WERI-Rb-1 (cell line): ENCODE data around the gene SPACA9.
A peak's percentile ranks its signal among the peaks of the same experiment; 100 is the strongest.

Experiments
- DNase-seq: peaks from one replicate; pipeline ENCODE4 v3.0.0-alpha.2; 2020
- H3K27ac ChIP-seq: fragments of 250-450 bp; sonication (Bioruptor Pico); 2 replicates; pipeline ENCODE4 v1.5.1; 2020; ENCODE audit warnings: mild to moderate bottlenecking, moderate library complexity
- H3K27me3 ChIP-seq: fragments of 250-450 bp; sonication (Bioruptor Pico); 2 replicates; pipeline ENCODE4 v1.5.1; 2021; ENCODE audit warnings: mild to moderate bottlenecking, low read depth, moderate library complexity; ENCODE audit not compliant: insufficient read depth, severe bottlenecking
- H3K36me3 ChIP-seq: fragments of 250-450 bp; sonication (Bioruptor Pico); 2 replicates; pipeline ENCODE4 v1.5.1; 2020; ENCODE audit warnings: mild to moderate bottlenecking, moderate library complexity
- H3K4me3 ChIP-seq: 2 replicates; pipeline ENCODE4 v1.5.1; 2011; ENCODE audit warnings: low read depth, mild to moderate bottlenecking, control low read depth, low read length
- H3K9me3 ChIP-seq: fragments of 250-450 bp; sonication (Bioruptor Pico); 2 replicates; pipeline ENCODE4 v1.5.1; 2021; ENCODE audit warnings: mild to moderate bottlenecking, moderate library complexity; ENCODE audit not compliant: severe bottlenecking
- TF ChIP-seq, protein P1 (sequence below): IDR thresholded peaks from 2 replicates; pipeline ENCODE4 v1.5.1; 2011; ENCODE audit warnings: low read depth, mild to moderate bottlenecking, control low read depth, inconsistent platforms, low read length

The SPACA9 gene

GRCh38 chr9:132877824-132878694 is 639 bp upstream of the SPACA9 start, which contains the start of gene AK8:
Gene AK8, minus strand, starts transcription at chr9:132878284. Its CDS starts 29 bp downstream, at chr9:132878255.
- no peaks in the 10 kb centered on the region for H3K9me3 ChIP-seq
- peaks cover 7% of the 10 kb centered on the region for H3K36me3 ChIP-seq
- peak; percentile 77 for DNase-seq
- H3K4me3 ChIP-seq: peak within 1 kb of the TSS; percentile 98
- TF ChIP-seq, protein P1, sequence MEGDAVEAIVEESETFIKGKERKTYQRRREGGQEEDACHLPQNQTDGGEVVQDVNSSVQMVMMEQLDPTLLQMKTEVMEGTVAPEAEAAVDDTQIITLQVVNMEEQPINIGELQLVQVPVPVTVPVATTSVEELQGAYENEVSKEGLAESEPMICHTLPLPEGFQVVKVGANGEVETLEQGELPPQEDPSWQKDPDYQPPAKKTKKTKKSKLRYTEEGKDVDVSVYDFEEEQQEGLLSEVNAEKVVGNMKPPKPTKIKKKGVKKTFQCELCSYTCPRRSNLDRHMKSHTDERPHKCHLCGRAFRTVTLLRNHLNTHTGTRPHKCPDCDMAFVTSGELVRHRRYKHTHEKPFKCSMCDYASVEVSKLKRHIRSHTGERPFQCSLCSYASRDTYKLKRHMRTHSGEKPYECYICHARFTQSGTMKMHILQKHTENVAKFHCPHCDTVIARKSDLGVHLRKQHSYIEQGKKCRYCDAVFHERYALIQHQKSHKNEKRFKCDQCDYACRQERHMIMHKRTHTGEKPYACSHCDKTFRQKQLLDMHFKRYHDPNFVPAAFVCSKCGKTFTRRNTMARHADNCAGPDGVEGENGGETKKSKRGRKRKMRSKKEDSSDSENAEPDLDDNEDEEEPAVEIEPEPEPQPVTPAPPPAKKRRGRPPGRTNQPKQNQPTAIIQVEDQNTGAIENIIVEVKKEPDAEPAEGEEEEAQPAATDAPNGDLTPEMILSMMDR: no peak
- peaks cover 9% of the 10 kb centered on the region for H3K27me3 ChIP-seq
- H3K27ac ChIP-seq: peak within 1 kb of the TSS; percentile 81

DNA sequence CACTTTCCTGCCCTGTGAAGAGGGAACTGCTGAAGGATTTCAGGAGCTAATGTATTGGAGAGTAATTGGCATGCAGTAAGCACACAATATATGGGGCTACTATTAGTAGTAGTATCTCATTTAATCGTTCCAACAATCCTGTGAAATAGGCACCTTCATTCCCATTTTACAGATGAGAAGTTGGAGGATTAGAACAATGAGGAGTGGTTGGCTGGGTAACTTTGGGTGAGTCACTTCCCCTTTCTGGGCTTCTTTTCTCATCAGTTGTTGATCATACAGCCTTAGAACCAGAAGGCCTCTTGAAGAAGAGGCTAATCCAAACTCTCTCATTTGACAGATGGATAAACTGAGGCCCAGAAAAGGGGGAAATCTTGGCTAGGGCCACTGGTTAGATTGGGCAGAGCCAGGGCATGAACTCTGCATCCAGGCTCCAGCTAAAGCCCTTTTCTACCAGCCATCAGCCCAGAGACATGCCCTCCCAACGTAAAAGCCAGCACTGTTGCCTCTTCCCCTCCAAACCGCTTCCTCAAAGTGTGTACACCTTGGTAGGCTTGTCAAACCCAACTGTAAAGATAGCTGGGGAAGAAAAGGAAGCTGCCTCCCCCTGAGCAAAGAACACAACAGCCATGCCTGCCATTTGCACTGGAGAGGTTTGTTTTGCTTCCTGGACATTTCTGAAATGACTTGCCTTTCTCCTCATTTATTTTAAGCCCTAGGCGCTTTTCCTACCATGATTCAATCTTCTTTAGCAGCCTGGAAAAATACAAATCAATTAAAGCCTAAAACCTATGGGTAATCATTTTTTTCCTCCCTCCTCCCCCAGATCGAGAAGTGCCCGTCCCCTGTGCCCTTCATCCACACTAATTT is 992 bp downstream of the SPACA9 start:
- Histone ChIP-seq H3K27ac (no peak overlapping the region), H3K4me3 (no peak overlapping the region), H3K9me3 (no peaks in the 10 kb centered on the region), H3K27me3 (peaks cover 9% of the 10 kb centered on the region), H3K36me3 (peaks cover 7% of the 10 kb centered on the region)
- no peak for DNase-seq
- TF ChIP-seq, protein P1: no peak

DNA sequence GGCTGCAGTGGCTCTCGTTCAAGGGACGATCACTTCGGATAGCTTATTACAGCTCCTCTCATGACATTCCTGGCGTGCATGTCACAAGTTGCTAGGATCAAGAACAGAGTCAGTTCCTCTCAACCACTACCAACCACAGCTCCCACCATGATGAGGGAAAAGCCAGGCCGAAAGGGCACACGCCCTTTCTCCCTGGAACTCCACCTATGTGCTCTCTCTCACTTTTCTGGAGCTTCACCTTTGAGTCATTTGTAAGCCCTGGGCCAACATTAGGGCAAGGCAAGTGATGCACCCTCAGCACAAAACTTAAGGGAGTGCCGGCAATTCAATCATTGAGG is 1.6 kb downstream of the SPACA9 start:
- no peak overlapping the region for H3K27ac ChIP-seq
- no peak for DNase-seq
- H3K9me3 ChIP-seq: no peaks in the 10 kb centered on the region
- H3K27me3 ChIP-seq: peaks cover 9% of the 10 kb centered on the region
- H3K4me3 ChIP-seq: no peak overlapping the region
- TF ChIP-seq, protein P1: no peak
- peaks cover 7% of the 10 kb centered on the region for H3K36me3 ChIP-seq

DNA sequence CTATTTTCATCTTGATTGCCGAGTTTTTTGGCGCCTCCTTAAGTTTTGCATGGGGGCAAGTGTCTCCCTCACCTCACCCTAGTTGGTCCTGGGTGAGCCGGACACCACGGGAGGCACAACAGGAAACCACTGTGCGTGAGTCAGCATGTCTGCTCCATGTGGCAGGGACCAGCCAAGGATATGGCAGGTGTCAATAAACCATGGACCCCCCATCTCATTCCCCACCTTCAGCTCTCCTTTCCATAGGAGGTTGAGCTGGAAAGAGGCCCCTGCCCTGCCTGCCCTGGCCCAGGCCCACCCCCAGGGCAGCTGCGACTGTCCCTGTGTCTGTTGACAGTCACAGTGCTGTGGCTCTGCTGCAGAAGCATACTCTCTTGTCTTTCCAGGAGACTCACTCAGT is 3.1 kb downstream of the SPACA9 start:
- H3K27me3 ChIP-seq: peaks cover 9% of the 10 kb centered on the region
- H3K9me3 ChIP-seq: no peaks in the 10 kb centered on the region
- DNase-seq: no peak
- TF ChIP-seq, protein P1: no peak
- H3K36me3 ChIP-seq: peaks cover 7% of the 10 kb centered on the region
- no peak overlapping the region for H3K27ac ChIP-seq
- H3K4me3 ChIP-seq: no peak overlapping the region

- no peak for DNase-seq
- no peak overlapping the region for H3K27ac ChIP-seq
- TF ChIP-seq, protein P1: no peak
- peaks cover 7% of the 10 kb centered on the region for H3K36me3 ChIP-seq
- H3K9me3 ChIP-seq: no peaks in the 10 kb centered on the region
- H3K4me3 ChIP-seq: no peak overlapping the region
- H3K27me3 ChIP-seq: peaks cover 4% of the 10 kb centered on the region
Measured at GRCh38 chr9:132882616-132883015, 3.9 kb downstream of the SPACA9 start.
